ENCODE results near the gene FOXI3. TPM values are rescaled to one million over a fixed set of nuclear protein-coding genes. Genes with fewer than 3 reads are reported as not detected.

FOXI3 gene
- total and polyA plus RNA-seq, 5 donors from 2014 or later: not detected

- Mint-ChIP-seq H3K4me3 (no peak overlapping the region), H3K36me3 (no peaks in the 10 kb centered on the region), H3K27ac (no peak overlapping the region), H3K27me3 (peaks cover 16% of the 10 kb centered on the region), H3K4me1 (no peaks in the 10 kb centered on the region), H3K9me3 (peaks cover 0 to 3% (median 0%) of the 10 kb centered on the region in 7 donors)
- no peak overlapping the region for H3K27ac ChIP-seq (ENCODE audit: insufficient read depth, low read length, poor library complexity, severe bottlenecking)
- no peaks in the 10 kb centered on the region for H3K9me3 ChIP-seq (ENCODE audit: control insufficient read depth in 2 of 2, low read length in 2 of 2)
- H3K4me1 ChIP-seq (ENCODE audit: control insufficient read depth, insufficient read depth, low read length, poor library complexity, severe bottlenecking): no peaks in the 10 kb centered on the region
- ATAC-seq (ENCODE audit: low read depth in 2 of 2) (no peak), DNase-seq (no peak)
- H3K36me3 ChIP-seq (ENCODE audit: control insufficient read depth, insufficient read depth, low read length): no peaks in the 10 kb centered on the region
- H3K4me3 ChIP-seq (ENCODE audit: low read depth, low read length): no peak overlapping the region
- peaks cover 6% of the 10 kb centered on the region for H3K27me3 ChIP-seq (ENCODE audit: control insufficient read depth, insufficient read depth, low read length)
Measured at GRCh38 chr2:88472811-88473210, 20.3 kb upstream of the FOXI3 start.

GRCh38 chr2:88471083-88471942, 18.8 kb upstream of the FOXI3 start:
- Histone ChIP-seq H3K9me3 (ENCODE audit: control insufficient read depth in 2 of 2, low read length in 2 of 2) (no peaks in the 10 kb centered on the region), H3K4me1 (ENCODE audit: control insufficient read depth, insufficient read depth, low read length, poor library complexity, severe bottlenecking) (no peaks in the 10 kb centered on the region), H3K27me3 (ENCODE audit: control insufficient read depth, insufficient read depth, low read length) (peaks cover 6% of the 10 kb centered on the region), H3K4me3 (ENCODE audit: low read depth, low read length) (no peak overlapping the region), H3K27ac (ENCODE audit: insufficient read depth, low read length, poor library complexity, severe bottlenecking) (no peak overlapping the region), H3K36me3 (ENCODE audit: control insufficient read depth, insufficient read depth, low read length) (no peaks in the 10 kb centered on the region)
- no peak for ATAC-seq (ENCODE audit: low read depth in 2 of 2)
- Mint-ChIP-seq H3K9me3 (peaks cover 0 to 3% (median 0%) of the 10 kb centered on the region in 7 donors), H3K36me3 (no peaks in the 10 kb centered on the region), H3K4me3 (no peak overlapping the region), H3K4me1 (no peaks in the 10 kb centered on the region), H3K27ac (no peak overlapping the region), H3K27me3 (peaks cover 16% of the 10 kb centered on the region)
- no peak for DNase-seq

GRCh38 chr2:88469202-88470114, 17.0 kb upstream of the FOXI3 start:
- Mint-ChIP-seq H3K4me1 (no peaks in the 10 kb centered on the region), H3K27me3 (peaks cover 22% of the 10 kb centered on the region), H3K36me3 (no peaks in the 10 kb centered on the region), H3K9me3 (peaks cover 0 to 3% (median 0%) of the 10 kb centered on the region in 7 donors), H3K27ac (no peak overlapping the region), H3K4me3 (no peak overlapping the region)
- no peak for DNase-seq
- ATAC-seq (ENCODE audit: low read depth in 2 of 2): peak in 1 of 2 donors; percentile 20
- H3K4me3 ChIP-seq (ENCODE audit: low read depth, low read length): no peak overlapping the region
- H3K9me3 ChIP-seq (ENCODE audit: control insufficient read depth in 2 of 2, low read length in 2 of 2): no peaks in the 10 kb centered on the region
- H3K36me3 ChIP-seq (ENCODE audit: control insufficient read depth, insufficient read depth, low read length): no peaks in the 10 kb centered on the region
- H3K4me1 ChIP-seq (ENCODE audit: control insufficient read depth, insufficient read depth, low read length, poor library complexity, severe bottlenecking): no peaks in the 10 kb centered on the region
- H3K27me3 ChIP-seq (ENCODE audit: control insufficient read depth, insufficient read depth, low read length): peaks cover 6% of the 10 kb centered on the region
- no peak overlapping the region for H3K27ac ChIP-seq (ENCODE audit: insufficient read depth, low read length, poor library complexity, severe bottlenecking)

- no peaks in the 10 kb centered on the region for H3K4me1 ChIP-seq (ENCODE audit: control insufficient read depth, insufficient read depth, low read length, poor library complexity, severe bottlenecking)
- H3K4me3 Mint-ChIP-seq: no peak overlapping the region
- no peaks in the 10 kb centered on the region for H3K4me1 Mint-ChIP-seq
- H3K9me3 Mint-ChIP-seq: peaks cover 0 to 7% (median 0%) of the 10 kb centered on the region in 7 donors
- no peaks in the 10 kb centered on the region for H3K9me3 ChIP-seq (ENCODE audit: control insufficient read depth in 2 of 2, low read length in 2 of 2)
- H3K27me3 ChIP-seq (ENCODE audit: control insufficient read depth, insufficient read depth, low read length): peaks cover 4% of the 10 kb centered on the region
- H3K36me3 ChIP-seq (ENCODE audit: control insufficient read depth, insufficient read depth, low read length): no peaks in the 10 kb centered on the region
- DNase-seq: no peak
- no peak overlapping the region for H3K4me3 ChIP-seq (ENCODE audit: low read depth, low read length)
- H3K36me3 Mint-ChIP-seq: no peaks in the 10 kb centered on the region
- no peak overlapping the region for H3K27ac Mint-ChIP-seq
- no peak for ATAC-seq (ENCODE audit: low read depth in 2 of 2)
- H3K27ac ChIP-seq (ENCODE audit: insufficient read depth, low read length, poor library complexity, severe bottlenecking): no peak overlapping the region
- H3K27me3 Mint-ChIP-seq: peaks cover 36% of the 10 kb centered on the region
Measured at GRCh38 chr2:88464153-88464552, 11.7 kb upstream of the FOXI3 start.

- Mint-ChIP-seq H3K27me3 (peaks cover 68% of the 10 kb centered on the region), H3K4me3 (no peak overlapping the region), H3K9me3 (peaks cover 0 to 5% (median 0%) of the 10 kb centered on the region in 7 donors), H3K27ac (no peak overlapping the region), H3K36me3 (no peaks in the 10 kb centered on the region), H3K4me1 (peaks cover 0 to 2% (median 0%) of the 10 kb centered on the region in 4 donors)
- H3K9me3 ChIP-seq (ENCODE audit: control insufficient read depth in 2 of 2, low read length in 2 of 2): peaks cover 0 to 3% of the 10 kb centered on the region in 2 experiments
- peaks cover 11% of the 10 kb centered on the region for H3K27me3 ChIP-seq (ENCODE audit: control insufficient read depth, insufficient read depth, low read length)
- no peaks in the 10 kb centered on the region for H3K4me1 ChIP-seq (ENCODE audit: control insufficient read depth, insufficient read depth, low read length, poor library complexity, severe bottlenecking)
- H3K36me3 ChIP-seq (ENCODE audit: control insufficient read depth, insufficient read depth, low read length): no peaks in the 10 kb centered on the region
- DNase-seq (no peak), ATAC-seq (ENCODE audit: low read depth in 2 of 2) (no peak)
- H3K4me3 ChIP-seq (ENCODE audit: low read depth, low read length): no peak overlapping the region
- no peak overlapping the region for H3K27ac ChIP-seq (ENCODE audit: insufficient read depth, low read length, poor library complexity, severe bottlenecking)
Measured at GRCh38 chr2:88458633-88459032, 6.1 kb upstream of the FOXI3 start.

- peaks cover 80% of the 10 kb centered on the region for H3K27me3 Mint-ChIP-seq
- peak overlapping the region; percentile 74 to 83 (median 80) for H3K4me3 Mint-ChIP-seq
- H3K36me3 Mint-ChIP-seq: no peaks in the 10 kb centered on the region
- peaks cover 2 to 15% (median 7%) of the 10 kb centered on the region in 4 donors for H3K4me1 Mint-ChIP-seq
- ATAC-seq (ENCODE audit: low read depth in 2 of 2) (no peak), DNase-seq (peak in 1 of 3 donors; percentile 8)
- H3K9me3 Mint-ChIP-seq: peaks cover 0 to 3% (median 0%) of the 10 kb centered on the region in 7 donors
- H3K27ac Mint-ChIP-seq: peak overlapping the region in 1 of 3 donors; percentile 34
- H3K27me3 ChIP-seq (ENCODE audit: control insufficient read depth, insufficient read depth, low read length): peaks cover 37% of the 10 kb centered on the region
- peaks cover 10% of the 10 kb centered on the region for H3K4me1 ChIP-seq (ENCODE audit: control insufficient read depth, insufficient read depth, low read length, poor library complexity, severe bottlenecking)
- peak overlapping the region; percentile 52 for H3K4me3 ChIP-seq (ENCODE audit: low read depth, low read length)
- no peaks in the 10 kb centered on the region for H3K36me3 ChIP-seq (ENCODE audit: control insufficient read depth, insufficient read depth, low read length)
- H3K9me3 ChIP-seq (ENCODE audit: control insufficient read depth in 2 of 2, low read length in 2 of 2): peaks cover 0 to 4% of the 10 kb centered on the region in 2 experiments
- H3K27ac ChIP-seq (ENCODE audit: insufficient read depth, low read length, poor library complexity, severe bottlenecking): no peak overlapping the region
Measured at GRCh38 chr2:88452980-88453582, 588 bp upstream of the FOXI3 start.

GRCh38 chr2:88451811-88452564, 505 bp downstream of the FOXI3 start:
- Mint-ChIP-seq H3K27me3 (peaks cover 74% of the 10 kb centered on the region), H3K4me1 (peaks cover 2 to 15% (median 7%) of the 10 kb centered on the region in 4 donors), H3K4me3 (peak overlapping the region; percentile 46 to 88 (median 73)), H3K9me3 (peaks cover 0 to 3% (median 0%) of the 10 kb centered on the region in 7 donors), H3K36me3 (no peaks in the 10 kb centered on the region), H3K27ac (no peak overlapping the region)
- no peak overlapping the region for H3K27ac ChIP-seq (ENCODE audit: insufficient read depth, low read length, poor library complexity, severe bottlenecking)
- peaks cover 41% of the 10 kb centered on the region for H3K27me3 ChIP-seq (ENCODE audit: control insufficient read depth, insufficient read depth, low read length)
- no peaks in the 10 kb centered on the region for H3K36me3 ChIP-seq (ENCODE audit: control insufficient read depth, insufficient read depth, low read length)
- peaks cover 10% of the 10 kb centered on the region for H3K4me1 ChIP-seq (ENCODE audit: control insufficient read depth, insufficient read depth, low read length, poor library complexity, severe bottlenecking)
- DNase-seq (peak in 1 of 3 donors; percentile 28), ATAC-seq (ENCODE audit: low read depth in 2 of 2) (peak; percentile 35 to 57)
- peaks cover 0 to 4% of the 10 kb centered on the region in 2 experiments for H3K9me3 ChIP-seq (ENCODE audit: control insufficient read depth in 2 of 2, low read length in 2 of 2)
- no peak overlapping the region for H3K4me3 ChIP-seq (ENCODE audit: low read depth, low read length)
